ENCODE measurements around the gene SCUBE1. TPM values are rescaled to one million over a fixed set of nuclear protein-coding genes. Genes with fewer than 3 reads are reported as not detected.

SCUBE1 gene
- total RNA-seq, 1 donor from 2014 or later = 0.91 TPM

GRCh38 chr22:43245717-43246116 lies 97.5 kb downstream of the SCUBE1 start:
- no peaks in the 10 kb centered on the region for H3K36me3 Mint-ChIP-seq (ENCODE audit: unreplicated experiment)
- TF ChIP-seq CTCF (IDR thresholded peaks at IDR 0.05) = no peak
- no peak overlapping the region for H3K4me3 Mint-ChIP-seq (ENCODE audit: unreplicated experiment)
- no peak for DNase-seq (ENCODE audit: extremely low spot score, unreplicated experiment)
- no peaks in the 10 kb centered on the region for H3K9me3 Mint-ChIP-seq (ENCODE audit: unreplicated experiment)
- H3K4me1 Mint-ChIP-seq (ENCODE audit: unreplicated experiment) = no peaks in the 10 kb centered on the region
- H3K27me3 Mint-ChIP-seq (ENCODE audit: unreplicated experiment) = peaks cover 4% of the 10 kb centered on the region
- H3K27ac Mint-ChIP-seq (ENCODE audit: unreplicated experiment) = no peak overlapping the region

GRCh38 chr22:43244803-43245527 lies 98.2 kb downstream of the SCUBE1 start:
- H3K27ac Mint-ChIP-seq (ENCODE audit: unreplicated experiment) = no peak overlapping the region
- peaks cover 2% of the 10 kb centered on the region for H3K27me3 Mint-ChIP-seq (ENCODE audit: unreplicated experiment)
- DNase-seq (ENCODE audit: extremely low spot score, unreplicated experiment) = no peak
- H3K4me1 Mint-ChIP-seq (ENCODE audit: unreplicated experiment) = no peaks in the 10 kb centered on the region
- H3K4me3 Mint-ChIP-seq (ENCODE audit: unreplicated experiment) = no peak overlapping the region
- no peaks in the 10 kb centered on the region for H3K36me3 Mint-ChIP-seq (ENCODE audit: unreplicated experiment)
- no peak for TF ChIP-seq CTCF (IDR thresholded peaks at IDR 0.05)
- no peaks in the 10 kb centered on the region for H3K9me3 Mint-ChIP-seq (ENCODE audit: unreplicated experiment)

GRCh38 chr22:43244402-43244801 lies 98.8 kb downstream of the SCUBE1 start:
- Mint-ChIP-seq H3K27ac (ENCODE audit: unreplicated experiment) (no peak overlapping the region), H3K27me3 (ENCODE audit: unreplicated experiment) (peaks cover 5% of the 10 kb centered on the region), H3K4me1 (ENCODE audit: unreplicated experiment) (no peaks in the 10 kb centered on the region), H3K4me3 (ENCODE audit: unreplicated experiment) (no peak overlapping the region), H3K9me3 (ENCODE audit: unreplicated experiment) (no peaks in the 10 kb centered on the region), H3K36me3 (ENCODE audit: unreplicated experiment) (no peaks in the 10 kb centered on the region)
- TF ChIP-seq CTCF (IDR thresholded peaks at IDR 0.05) = no peak
- no peak for DNase-seq (ENCODE audit: extremely low spot score, unreplicated experiment)

- H3K4me3 Mint-ChIP-seq (ENCODE audit: unreplicated experiment) = no peak overlapping the region
- H3K4me1 Mint-ChIP-seq (ENCODE audit: unreplicated experiment) = no peaks in the 10 kb centered on the region
- TF ChIP-seq CTCF (IDR thresholded peaks at IDR 0.05) = no peak
- DNase-seq (ENCODE audit: extremely low spot score, unreplicated experiment) = no peak
- H3K27me3 Mint-ChIP-seq (ENCODE audit: unreplicated experiment) = peaks cover 10% of the 10 kb centered on the region
- no peak overlapping the region for H3K27ac Mint-ChIP-seq (ENCODE audit: unreplicated experiment)
- no peaks in the 10 kb centered on the region for H3K9me3 Mint-ChIP-seq (ENCODE audit: unreplicated experiment)
- no peaks in the 10 kb centered on the region for H3K36me3 Mint-ChIP-seq (ENCODE audit: unreplicated experiment)
Measured at GRCh38 chr22:43243324-43243723, 99.8 kb downstream of the SCUBE1 start.

GRCh38 chr22:43242627-43243026 lies 100.5 kb downstream of the SCUBE1 start:
- DNase-seq (ENCODE audit: extremely low spot score, unreplicated experiment) = no peak
- H3K36me3 Mint-ChIP-seq (ENCODE audit: unreplicated experiment) = no peaks in the 10 kb centered on the region
- peaks cover 13% of the 10 kb centered on the region for H3K27me3 Mint-ChIP-seq (ENCODE audit: unreplicated experiment)
- H3K4me1 Mint-ChIP-seq (ENCODE audit: unreplicated experiment) = no peaks in the 10 kb centered on the region
- H3K4me3 Mint-ChIP-seq (ENCODE audit: unreplicated experiment) = no peak overlapping the region
- H3K27ac Mint-ChIP-seq (ENCODE audit: unreplicated experiment) = no peak overlapping the region
- no peaks in the 10 kb centered on the region for H3K9me3 Mint-ChIP-seq (ENCODE audit: unreplicated experiment)
- TF ChIP-seq CTCF (IDR thresholded peaks at IDR 0.05) = no peak
